ENCODE results near the gene C6orf136. TPM values are rescaled to one million over a fixed set of nuclear protein-coding genes. Genes with fewer than 3 reads are reported as not detected.
A peak's percentile ranks its signal among the peaks of the same experiment; 100 is the strongest.

C6orf136 gene
- total and polyA plus RNA-seq, 9 of the 15 experiments (the other 6 are each of a cell fraction or from before 2014, with no cell fraction given): 14.1 to 63.1 (median 18.4) TPM

GRCh38 chr6:30616811-30617564 is 29.9 kb upstream of the C6orf136 start, which contains the start of gene PPP1R10 (continued):
- TF ChIP-seq SLC30A9 (CRISPR knock-in tag; IDR thresholded peaks at IDR 0.05) (no peak), TEAD1 (CRISPR knock-in tag; IDR thresholded peaks at IDR 0.05) (peak; percentile 44 to 70; a peak in 1 of 4 replicates), ZC3H4 (CRISPR knock-in tag; IDR thresholded peaks at IDR 0.05; ENCODE audit: borderline replicate concordance) (peak; percentile 91; the same call in 1 of the 2 replicates), RHOXF2B (CRISPR knock-in tag; conservative IDR thresholded peaks at IDR 0.05) (peak; percentile 97), ELF1 (tag; IDR thresholded peaks at IDR 0.05) (peak; percentile 99), EP400 (IDR thresholded peaks at IDR 0.05) (no peak), NFE2L1 (tag; IDR thresholded peaks at IDR 0.05; ENCODE audit: borderline replicate concordance, low read depth) (no peak), MNT (conservative IDR thresholded peaks at IDR 0.05) (peak in 1 of 2 experiments; percentile 88; a peak in 3 of 4 replicates), HDAC1 (IDR thresholded peaks at IDR 0.05) (peak; percentile 40 to 79; a peak in 3 of 4 replicates), ZFP36 (IDR thresholded peaks at IDR 0.05; ENCODE audit: low read depth, low read length, partially characterized antibody) (peak; percentile 22), ZNF324 (CRISPR knock-in tag; IDR thresholded peaks at IDR 0.05) (peak; percentile 64), XRCC5 (IDR thresholded peaks at IDR 0.05; ENCODE audit: low read depth, low read length) (peak; percentile 57; the same call in 1 of the 2 replicates), ZNF79 (CRISPR knock-in tag; IDR thresholded peaks at IDR 0.05; ENCODE audit: low read depth) (peak; percentile 55; the same call in 1 of the 2 replicates), GTF2E2 (tag; IDR thresholded peaks at IDR 0.05) (peak; percentile 100), ZNF282 (CRISPR knock-in tag; IDR thresholded peaks at IDR 0.05) (no peak), E4F1 (CRISPR knock-in tag; IDR thresholded peaks at IDR 0.05; ENCODE audit: borderline replicate concordance) (peak; percentile 80; the same call in 1 of the 2 replicates), NFYB (IDR thresholded peaks at IDR 0.05; ENCODE audit: extremely low read depth, insufficient read length) (peak; percentile 55), NFE2 (IDR thresholded peaks at IDR 0.05; ENCODE audit: low read depth) (no peak), TGIF2 (CRISPR knock-in tag; IDR thresholded peaks at IDR 0.05) (peak; percentile 93), ATF3 (IDR thresholded peaks at IDR 0.05) (no peak), ATF3 (CRISPR knock-in tag; conservative IDR thresholded peaks at IDR 0.05) (no peak), BRD9 (IDR thresholded peaks at IDR 0.05; ENCODE audit: low read depth, partially characterized antibody) (peak; percentile 97), ID3 (CRISPR knock-in tag; IDR thresholded peaks at IDR 0.05) (no peak), ID3 (tag; IDR thresholded peaks at IDR 0.05) (peak; percentile 58)

Measured in K562 (cell line).